IMR-90 (cell line): Measurements from ENCODE around the gene ATL2.

Source experiments
- CTCF ChIP-seq: conservative IDR thresholded peaks from 2 replicates; pipeline ENCODE4 v1.5.1; 2012; ENCODE audit warnings: mild to moderate bottlenecking, low read depth, low read length, improper control_type of control experiment
- POLR2A ChIP-seq: IDR thresholded peaks from 2 replicates; pipeline ENCODE4 v1.6.1; 2012; ENCODE audit warnings: mild to moderate bottlenecking, low read depth, low read length

DNA sequence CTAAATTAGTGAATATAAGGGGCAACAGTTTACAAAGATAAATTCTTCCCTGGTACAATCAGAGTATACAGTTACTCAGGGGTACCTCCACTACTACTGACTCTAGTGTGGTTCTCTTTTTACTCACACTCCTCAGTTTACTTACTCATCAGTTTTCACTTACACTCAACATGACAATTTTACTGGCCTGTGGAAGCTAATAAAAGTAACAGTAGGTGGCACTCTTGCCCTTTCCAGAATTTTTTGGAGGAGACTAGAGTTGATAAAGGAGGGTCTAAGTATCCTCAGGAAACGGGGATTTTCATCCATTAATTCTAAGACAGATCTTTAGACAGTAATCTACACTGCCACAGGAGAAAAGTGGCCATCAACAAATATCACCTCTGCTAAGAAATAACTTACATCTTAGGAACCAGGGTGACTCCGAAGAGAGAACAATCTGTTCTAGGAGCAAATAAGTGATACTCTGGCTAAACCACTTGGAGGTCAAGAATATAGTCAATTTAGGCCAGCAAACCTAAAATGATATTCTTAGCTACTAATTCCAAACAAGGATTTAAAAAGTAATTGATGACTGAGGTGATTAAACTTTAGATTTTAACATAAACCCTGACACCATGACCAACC, 61.3 kb downstream of the ATL2 start:
- TF ChIP-seq CTCF, result peak; percentile 81
- no peak for TF ChIP-seq POLR2A
